GM19099 (cell line): ENCODE results near the gene TAS2R46.

ENCODE experiments used
- POLR2A ChIP-seq: IDR thresholded peaks from 3 replicates; pipeline ENCODE4 v1.6.1; 2011; ENCODE audit warnings: low read depth; ENCODE audit not compliant: insufficient read length; ENCODE audit errors: extremely low read depth

Gene TAS2R46

GRCh38 chr12:11055306-11055705 lies 6.8 kb downstream of the TAS2R46 start:
- TF ChIP-seq POLR2A = no peak

- TF ChIP-seq POLR2A = no peak
Measured at GRCh38 chr12:11040162-11040561, 21.9 kb downstream of the TAS2R46 start.

GRCh38 chr12:11039171-11039570 lies 22.9 kb downstream of the TAS2R46 start:
- no peak for TF ChIP-seq POLR2A

- TF ChIP-seq POLR2A = no peak
Measured at GRCh38 chr12:11031307-11031706, 30.8 kb downstream of the TAS2R46 start, which contains the start of gene TAS2R31. Gene TAS2R31 (minus strand): TSS chr12:11031407. CDS start chr12:11031335, 72 bp downstream.

GRCh38 chr12:11026118-11026517 lies 36.0 kb downstream of the TAS2R46 start:
- TF ChIP-seq POLR2A = no peak

- no peak for TF ChIP-seq POLR2A
Measured at GRCh38 chr12:11023387-11023786, 38.7 kb downstream of the TAS2R46 start.

GRCh38 chr12:11022520-11022919 lies 39.6 kb downstream of the TAS2R46 start, which contains the start of gene TAS2R19:
Gene TAS2R19 (minus strand): TSS chr12:11022620. CDS start chr12:11022571, 49 bp downstream.
- TF ChIP-seq POLR2A = no peak

GRCh38 chr12:11016937-11017336 lies 45.2 kb downstream of the TAS2R46 start:
- no peak for TF ChIP-seq POLR2A

GRCh38 chr12:11015775-11016430 lies 46.2 kb downstream of the TAS2R46 start:
- TF ChIP-seq POLR2A = no peak

- no peak for TF ChIP-seq POLR2A
Measured at GRCh38 chr12:11014234-11014633, 47.9 kb downstream of the TAS2R46 start.
